DOHH2 (cell line): ENCODE measurements around the gene ZC3H6.

ENCODE experiments used
- H3F3A ChIP-seq: fragments of 200-600 bp; sonication (generic), shearing (Covaris generic); 2 replicates; pipeline ENCODE4 v1.6.0; 2016; ENCODE audit warnings: antibody characterized with exemption, mild to moderate bottlenecking; ENCODE audit not compliant: control insufficient read depth, insufficient read depth
- H3K27ac ChIP-seq: fragments of 200-600 bp; sonication (generic); 2 replicates; pipeline ENCODE4 v1.5.1; 2014; ENCODE audit warnings: low read depth, mild to moderate bottlenecking, low read length, moderate library complexity
- H3K27me3 ChIP-seq: fragments of 200-600 bp; sonication (generic); 2 replicates; pipeline ENCODE4 v1.6.1; 2014; ENCODE audit warnings: mild to moderate bottlenecking, low read length, mixed read lengths; ENCODE audit not compliant: control insufficient read depth
- H3K36me3 ChIP-seq: fragments of 200-600 bp; sonication (generic); 2 replicates; pipeline ENCODE4 v1.6.1; 2014; ENCODE audit warnings: mild to moderate bottlenecking, low read length, moderate library complexity, mixed read lengths; ENCODE audit not compliant: control insufficient read depth
- H3K4me1 ChIP-seq: fragments of 200-600 bp; sonication (generic); 2 replicates; pipeline ENCODE4 v1.6.1; 2014; ENCODE audit warnings: mild to moderate bottlenecking, low read length, mixed read lengths; ENCODE audit not compliant: control insufficient read depth
- H3K4me2 ChIP-seq: fragments of 200-600 bp; sonication (generic); 2 replicates; pipeline ENCODE4 v1.6.0; 2014; ENCODE audit warnings: mild to moderate bottlenecking, low read length, moderate library complexity
- H3K4me3 ChIP-seq: fragments of 200-600 bp; sonication (generic); 2 replicates; pipeline ENCODE4 v1.5.1; 2014; ENCODE audit warnings: mild to moderate bottlenecking, low read length, mixed read lengths
- H3K79me2 ChIP-seq: fragments of 200-600 bp; sonication (generic); 2 replicates; pipeline ENCODE4 v1.6.1; 2014; ENCODE audit warnings: mild to moderate bottlenecking, low read length, mixed read lengths; ENCODE audit not compliant: control insufficient read depth
- H3K9me2 ChIP-seq: fragments of 200-600 bp; sonication (generic); replicated peaks from 2 replicates; pipeline ENCODE4 v1.6.1; 2014; ENCODE audit warnings: mild to moderate bottlenecking, low read length, mixed read lengths; ENCODE audit not compliant: control insufficient read depth
- H3K9me3 ChIP-seq: fragments of 200-600 bp; sonication (generic); 2 replicates; pipeline ENCODE4 v1.6.1; 2014; ENCODE audit warnings: antibody characterized with exemption, low read length, mixed read lengths; ENCODE audit not compliant: control insufficient read depth, insufficient read depth
- H4K20me1 ChIP-seq: fragments of 200-600 bp; sonication (generic); 2 replicates; pipeline ENCODE4 v1.6.0; 2014; ENCODE audit warnings: low read depth, mild to moderate bottlenecking, antibody characterized with exemption, low read length, moderate library complexity; ENCODE audit not compliant: control insufficient read depth, insufficient read depth
- EZH2phosphoT487 ChIP-seq: fragments of 200-600 bp; sonication (generic); IDR thresholded peaks from 2 replicates; pipeline ENCODE4 v1.6.1; 2017; ENCODE audit warnings: borderline replicate concordance, mild to moderate bottlenecking, antibody characterized with exemption, low read length, moderate library complexity, mixed read lengths
- TF ChIP-seq, protein P1 (sequence below): fragments of 200-600 bp; sonication (generic); IDR thresholded peaks from one replicate; pipeline ENCODE4 v1.5.1; 2014; ENCODE audit warnings: antibody characterized with exemption, mild to moderate bottlenecking, low read depth, low read length; ENCODE audit not compliant: poor library complexity, severe bottlenecking

The ZC3H6 gene

DNA sequence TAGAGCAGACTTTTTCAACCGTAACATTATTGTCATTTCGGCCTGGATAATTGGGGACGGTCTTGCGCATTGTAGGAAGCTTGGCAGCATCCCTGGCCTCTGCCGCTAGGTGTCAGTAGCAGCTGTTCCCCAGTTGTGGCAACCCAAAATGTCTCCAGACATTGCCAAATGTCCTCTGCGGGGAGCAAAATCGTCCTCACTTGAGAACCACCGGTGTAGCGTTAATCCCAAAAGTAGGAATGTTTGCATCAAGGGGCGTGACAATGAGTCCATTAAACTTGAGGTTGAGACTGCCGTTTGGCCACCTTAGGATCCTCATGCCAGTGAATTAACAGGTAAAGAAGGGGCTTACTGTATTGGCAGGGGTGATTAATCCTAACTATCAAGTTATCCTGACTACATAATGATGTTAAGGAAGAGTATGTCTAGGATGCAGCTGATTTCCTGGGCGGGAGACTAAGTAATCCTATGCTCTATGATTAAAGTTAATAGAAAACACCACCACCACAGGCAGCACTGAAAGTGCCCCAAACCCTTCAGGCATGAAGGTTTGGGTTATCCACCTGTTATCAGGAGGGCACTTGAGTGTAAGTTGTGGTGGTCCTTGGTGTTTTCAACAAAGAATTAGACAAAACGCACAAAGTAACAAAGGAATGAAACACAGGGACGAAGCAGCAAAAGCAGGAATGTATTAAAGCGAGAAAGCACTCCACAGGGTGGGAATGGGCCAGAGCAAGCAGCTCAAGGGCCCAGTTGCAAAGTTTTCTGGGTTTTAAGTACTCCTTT, 15.7 kb upstream of the ZC3H6 start:
- Histone ChIP-seq H3K27ac (no peak overlapping the region), H4K20me1 (no peaks in the 10 kb centered on the region), H3K4me2 (peak overlapping the region; percentile 56), H3K9me2 (no peaks in the 10 kb centered on the region), H3K4me1 (peaks cover 19% of the 10 kb centered on the region), H3K27me3 (no peaks in the 10 kb centered on the region), H3K9me3 (peaks cover 5% of the 10 kb centered on the region; the same call in 1 of the 2 replicates), H3F3A (no peaks in the 10 kb centered on the region; the same call in 1 of the 2 replicates), H3K36me3 (no peaks in the 10 kb centered on the region), H3K4me3 (peak overlapping the region; percentile 46), H3K79me2 (peaks cover under 1% of the 10 kb centered on the region)
- no peak for TF ChIP-seq EZH2phosphoT487
- TF ChIP-seq, protein P1, sequence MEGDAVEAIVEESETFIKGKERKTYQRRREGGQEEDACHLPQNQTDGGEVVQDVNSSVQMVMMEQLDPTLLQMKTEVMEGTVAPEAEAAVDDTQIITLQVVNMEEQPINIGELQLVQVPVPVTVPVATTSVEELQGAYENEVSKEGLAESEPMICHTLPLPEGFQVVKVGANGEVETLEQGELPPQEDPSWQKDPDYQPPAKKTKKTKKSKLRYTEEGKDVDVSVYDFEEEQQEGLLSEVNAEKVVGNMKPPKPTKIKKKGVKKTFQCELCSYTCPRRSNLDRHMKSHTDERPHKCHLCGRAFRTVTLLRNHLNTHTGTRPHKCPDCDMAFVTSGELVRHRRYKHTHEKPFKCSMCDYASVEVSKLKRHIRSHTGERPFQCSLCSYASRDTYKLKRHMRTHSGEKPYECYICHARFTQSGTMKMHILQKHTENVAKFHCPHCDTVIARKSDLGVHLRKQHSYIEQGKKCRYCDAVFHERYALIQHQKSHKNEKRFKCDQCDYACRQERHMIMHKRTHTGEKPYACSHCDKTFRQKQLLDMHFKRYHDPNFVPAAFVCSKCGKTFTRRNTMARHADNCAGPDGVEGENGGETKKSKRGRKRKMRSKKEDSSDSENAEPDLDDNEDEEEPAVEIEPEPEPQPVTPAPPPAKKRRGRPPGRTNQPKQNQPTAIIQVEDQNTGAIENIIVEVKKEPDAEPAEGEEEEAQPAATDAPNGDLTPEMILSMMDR: peak; percentile 98

DNA sequence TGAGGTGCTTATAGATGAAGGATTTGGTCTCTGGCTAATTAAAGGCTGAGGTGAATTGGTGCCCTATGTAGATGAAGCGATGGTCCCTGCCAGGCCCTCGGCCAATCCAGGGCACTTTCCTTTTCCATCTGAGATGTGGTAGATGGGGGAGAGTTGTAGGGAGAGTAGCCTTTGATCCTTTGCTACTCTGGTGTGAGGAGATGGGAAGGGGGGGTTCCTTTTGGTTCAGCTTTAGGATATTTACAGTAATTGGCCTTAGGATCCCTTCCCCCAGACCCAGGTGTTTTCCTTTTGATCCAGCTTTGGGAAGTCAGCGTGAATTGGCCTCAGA, 15.1 kb upstream of the ZC3H6 start:
- Histone ChIP-seq H3K4me3 (no peak overlapping the region), H3K9me3 (peaks cover 5% of the 10 kb centered on the region; the same call in 1 of the 2 replicates), H3K9me2 (no peaks in the 10 kb centered on the region), H4K20me1 (no peaks in the 10 kb centered on the region), H3K4me2 (no peak overlapping the region), H3F3A (no peaks in the 10 kb centered on the region; the same call in 1 of the 2 replicates), H3K79me2 (no peaks in the 10 kb centered on the region), H3K4me1 (peaks cover 18% of the 10 kb centered on the region), H3K36me3 (no peaks in the 10 kb centered on the region), H3K27me3 (no peaks in the 10 kb centered on the region), H3K27ac (no peak overlapping the region)
- no peak for TF ChIP-seq EZH2phosphoT487
- TF ChIP-seq, protein P1: no peak

DNA sequence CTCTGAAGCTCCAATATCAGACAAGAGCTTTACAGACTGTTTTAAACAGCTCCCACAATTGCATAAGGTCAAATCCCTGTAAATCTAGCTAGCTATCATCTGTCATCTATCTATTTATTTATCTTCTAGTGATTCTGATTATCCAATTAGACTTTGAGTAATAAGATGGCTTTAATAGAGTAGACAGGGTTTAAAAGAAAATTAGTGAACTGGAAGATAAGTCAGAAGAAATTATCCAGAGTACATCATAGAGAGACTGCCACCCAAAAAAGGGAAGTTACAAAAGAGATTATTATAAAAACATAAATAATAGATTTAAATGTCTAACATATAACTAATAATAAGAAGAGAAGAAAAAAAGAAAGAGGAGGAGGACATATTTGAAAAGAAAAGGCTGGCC, 12.5 kb upstream of the ZC3H6 start:
- H3K9me2 ChIP-seq: no peaks in the 10 kb centered on the region
- H3K9me3 ChIP-seq: peaks cover 5% of the 10 kb centered on the region; the same call in 1 of the 2 replicates
- H3K4me2 ChIP-seq: no peak overlapping the region
- H3K79me2 ChIP-seq: no peaks in the 10 kb centered on the region
- no peaks in the 10 kb centered on the region for H3K36me3 ChIP-seq
- no peaks in the 10 kb centered on the region for H4K20me1 ChIP-seq
- no peaks in the 10 kb centered on the region for H3K27me3 ChIP-seq
- TF ChIP-seq, protein P1: no peak
- TF ChIP-seq EZH2phosphoT487: no peak
- no peak overlapping the region for H3K27ac ChIP-seq
- no peak overlapping the region for H3K4me3 ChIP-seq
- H3K4me1 ChIP-seq: peaks cover 9% of the 10 kb centered on the region
- no peaks in the 10 kb centered on the region for H3F3A ChIP-seq
